ENCODE measurements around the gene RNF130.

The RNF130 gene

DNA sequence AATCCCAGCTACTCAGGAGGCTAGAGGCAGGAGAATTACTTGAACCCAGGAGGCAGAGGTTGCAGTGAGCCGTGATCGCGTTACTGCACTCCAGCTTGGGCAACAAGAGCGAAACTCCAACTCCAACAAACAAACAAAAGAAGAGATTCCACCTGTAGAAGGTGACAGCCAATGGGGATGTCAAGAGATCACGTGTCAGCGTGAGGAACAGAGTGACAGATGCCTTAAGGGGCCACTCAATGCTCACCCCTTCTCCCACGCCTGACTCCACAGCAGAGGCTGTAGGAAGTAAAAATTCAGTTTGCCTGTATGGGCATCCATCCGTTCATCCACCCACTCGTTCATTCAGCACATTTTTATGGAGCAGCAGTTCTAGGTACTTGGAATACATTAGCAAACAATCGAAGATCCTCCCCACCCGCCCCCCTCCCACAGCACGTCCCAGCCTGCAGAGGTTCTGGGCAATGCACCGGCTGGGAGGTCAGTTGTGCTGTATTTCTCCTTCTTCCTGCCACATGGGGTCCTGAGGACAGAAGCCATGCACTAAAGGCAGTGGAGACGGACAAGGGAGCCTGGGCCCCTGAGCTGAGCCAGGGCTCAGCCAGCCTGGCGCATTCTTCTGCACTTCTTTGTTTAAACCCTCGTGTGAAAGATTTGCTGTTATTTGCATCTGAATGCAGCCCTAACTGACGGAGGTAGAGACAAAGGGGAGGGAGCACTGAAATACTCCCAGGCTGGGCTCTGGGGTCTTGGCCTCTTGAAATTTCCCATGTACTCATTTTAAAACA is 11.3 kb upstream of the RNF130 start:
- no peak for DNase-seq (ENCODE audit: extremely low read depth, low read depth)
- TF ChIP-seq, protein P1, sequence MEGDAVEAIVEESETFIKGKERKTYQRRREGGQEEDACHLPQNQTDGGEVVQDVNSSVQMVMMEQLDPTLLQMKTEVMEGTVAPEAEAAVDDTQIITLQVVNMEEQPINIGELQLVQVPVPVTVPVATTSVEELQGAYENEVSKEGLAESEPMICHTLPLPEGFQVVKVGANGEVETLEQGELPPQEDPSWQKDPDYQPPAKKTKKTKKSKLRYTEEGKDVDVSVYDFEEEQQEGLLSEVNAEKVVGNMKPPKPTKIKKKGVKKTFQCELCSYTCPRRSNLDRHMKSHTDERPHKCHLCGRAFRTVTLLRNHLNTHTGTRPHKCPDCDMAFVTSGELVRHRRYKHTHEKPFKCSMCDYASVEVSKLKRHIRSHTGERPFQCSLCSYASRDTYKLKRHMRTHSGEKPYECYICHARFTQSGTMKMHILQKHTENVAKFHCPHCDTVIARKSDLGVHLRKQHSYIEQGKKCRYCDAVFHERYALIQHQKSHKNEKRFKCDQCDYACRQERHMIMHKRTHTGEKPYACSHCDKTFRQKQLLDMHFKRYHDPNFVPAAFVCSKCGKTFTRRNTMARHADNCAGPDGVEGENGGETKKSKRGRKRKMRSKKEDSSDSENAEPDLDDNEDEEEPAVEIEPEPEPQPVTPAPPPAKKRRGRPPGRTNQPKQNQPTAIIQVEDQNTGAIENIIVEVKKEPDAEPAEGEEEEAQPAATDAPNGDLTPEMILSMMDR (IDR thresholded peaks at IDR 0.05; ENCODE audit: low read depth, low read length): no peak

DNA sequence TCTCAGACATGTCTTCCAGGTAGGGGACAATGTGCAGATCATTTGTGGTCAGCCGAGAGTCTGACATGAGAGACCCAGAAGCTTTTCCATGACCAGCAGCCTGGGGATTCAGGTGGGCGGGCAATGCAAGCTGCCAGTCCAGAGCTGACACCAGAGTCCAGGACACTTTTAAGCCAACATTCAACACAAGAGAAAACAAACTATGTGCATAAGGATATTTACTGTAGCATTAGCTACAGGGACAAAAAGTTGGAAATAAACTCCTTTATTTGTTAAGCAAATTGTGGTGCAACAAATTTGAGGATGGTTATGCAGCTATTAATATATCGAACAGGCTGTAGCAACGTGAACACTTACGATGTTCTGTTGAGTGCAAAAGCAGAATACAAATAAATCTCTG is 9.9 kb upstream of the RNF130 start:
- DNase-seq (ENCODE audit: extremely low read depth, low read depth): no peak
- TF ChIP-seq, protein P1 (IDR thresholded peaks at IDR 0.05; ENCODE audit: low read depth, low read length): no peak

DNA sequence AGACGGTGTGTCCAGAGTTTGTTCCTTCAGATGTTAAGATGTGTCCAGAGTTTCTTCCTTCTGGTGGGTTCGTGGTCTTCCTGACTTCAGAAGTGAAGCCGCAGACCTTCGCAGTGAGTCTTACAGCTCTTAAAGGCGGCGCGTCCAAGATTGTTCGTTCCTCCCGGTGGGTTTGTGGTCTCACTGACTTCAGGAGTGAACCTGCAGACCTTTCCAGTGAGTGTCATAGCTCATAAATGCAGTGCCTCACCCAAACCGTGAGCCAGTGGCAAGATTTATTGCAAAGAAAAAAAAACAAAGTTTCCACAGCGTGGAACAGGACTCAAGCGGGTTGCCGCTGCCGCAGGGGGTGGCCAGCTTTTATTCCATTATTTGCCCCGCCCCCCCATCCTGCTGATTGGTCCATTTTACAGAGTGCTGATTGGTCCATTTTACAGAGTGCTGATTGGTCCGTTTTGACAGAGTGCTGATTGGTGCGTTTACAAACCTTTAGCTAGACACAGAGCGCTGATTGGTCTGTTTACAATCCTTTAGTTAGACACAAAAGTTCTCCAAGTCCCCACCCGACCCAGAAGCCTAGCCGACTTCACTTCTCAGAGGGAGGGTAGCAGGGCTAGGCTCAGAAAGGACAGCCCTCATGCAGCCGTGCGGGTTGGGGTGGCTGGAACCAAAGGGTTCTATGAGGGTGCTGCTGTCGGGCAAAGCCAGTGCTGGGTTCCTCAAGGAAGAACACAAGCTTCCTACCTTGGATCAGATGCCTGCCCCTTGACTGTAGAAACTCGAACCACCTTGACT is 9.1 kb upstream of the RNF130 start:
- TF ChIP-seq, protein P1 (IDR thresholded peaks at IDR 0.05; ENCODE audit: low read depth, low read length): no peak
- no peak for DNase-seq (ENCODE audit: extremely low read depth, low read depth)

DNA sequence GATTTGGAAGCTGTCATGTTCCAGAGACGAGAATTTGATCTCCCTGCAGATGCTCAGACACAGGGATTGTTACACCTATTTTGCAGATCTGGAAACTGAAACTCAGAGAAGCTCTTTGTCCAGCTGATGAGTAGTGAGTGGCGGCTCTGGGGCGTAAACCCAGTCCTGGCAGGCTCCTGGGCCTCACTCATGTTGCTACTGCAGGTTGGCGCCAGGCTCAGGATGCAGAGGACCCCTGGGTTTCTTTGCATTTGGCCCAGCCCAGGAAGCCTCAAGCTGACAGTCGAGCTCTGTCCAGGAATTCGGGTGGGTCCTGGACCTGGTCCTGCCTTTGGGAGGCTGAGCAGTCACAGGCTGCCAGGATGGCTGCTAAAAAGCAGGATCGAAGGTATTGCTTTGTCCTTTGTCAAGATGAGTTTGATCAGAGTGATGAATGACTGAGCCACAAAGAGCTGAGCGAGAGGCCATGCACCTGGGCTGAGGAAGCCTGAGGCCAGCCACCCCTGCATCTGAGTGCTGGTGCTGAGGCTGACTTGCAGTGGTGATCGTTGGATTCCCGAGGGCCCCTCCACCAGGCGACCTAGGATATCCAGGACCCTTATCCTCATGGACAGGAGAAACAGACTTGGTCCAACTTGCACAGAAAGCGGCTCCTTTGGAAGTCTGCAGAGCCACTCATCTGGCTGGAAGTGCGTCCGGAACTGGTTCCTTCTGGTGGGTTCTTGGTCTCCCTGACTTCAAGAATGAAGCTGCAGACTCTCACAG is 8.3 kb upstream of the RNF130 start:
- DNase-seq (ENCODE audit: extremely low read depth, low read depth): no peak
- TF ChIP-seq, protein P1 (IDR thresholded peaks at IDR 0.05; ENCODE audit: low read depth, low read length): no peak

DNA sequence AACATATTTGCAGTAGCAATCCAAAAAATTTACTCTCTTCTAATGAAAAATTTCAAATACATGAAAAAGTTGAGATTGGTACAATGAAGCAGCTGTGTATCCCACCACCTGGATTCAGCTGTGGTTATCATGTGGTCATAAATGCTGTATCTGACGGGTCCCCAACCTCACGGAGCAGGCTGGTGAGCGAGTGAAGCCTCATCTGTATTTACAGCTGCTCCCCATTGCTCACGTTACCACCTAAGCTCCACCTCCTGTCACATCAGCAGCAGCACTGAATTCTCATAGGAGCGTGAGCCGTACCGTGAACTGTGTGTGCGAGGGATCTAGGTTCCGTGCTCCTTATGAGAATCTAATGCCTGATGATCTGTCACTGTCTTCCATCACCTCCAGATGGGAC is 6.8 kb upstream of the RNF130 start:
- no peak for DNase-seq (ENCODE audit: extremely low read depth, low read depth)
- TF ChIP-seq, protein P1 (IDR thresholded peaks at IDR 0.05; ENCODE audit: low read depth, low read length): no peak

DNA sequence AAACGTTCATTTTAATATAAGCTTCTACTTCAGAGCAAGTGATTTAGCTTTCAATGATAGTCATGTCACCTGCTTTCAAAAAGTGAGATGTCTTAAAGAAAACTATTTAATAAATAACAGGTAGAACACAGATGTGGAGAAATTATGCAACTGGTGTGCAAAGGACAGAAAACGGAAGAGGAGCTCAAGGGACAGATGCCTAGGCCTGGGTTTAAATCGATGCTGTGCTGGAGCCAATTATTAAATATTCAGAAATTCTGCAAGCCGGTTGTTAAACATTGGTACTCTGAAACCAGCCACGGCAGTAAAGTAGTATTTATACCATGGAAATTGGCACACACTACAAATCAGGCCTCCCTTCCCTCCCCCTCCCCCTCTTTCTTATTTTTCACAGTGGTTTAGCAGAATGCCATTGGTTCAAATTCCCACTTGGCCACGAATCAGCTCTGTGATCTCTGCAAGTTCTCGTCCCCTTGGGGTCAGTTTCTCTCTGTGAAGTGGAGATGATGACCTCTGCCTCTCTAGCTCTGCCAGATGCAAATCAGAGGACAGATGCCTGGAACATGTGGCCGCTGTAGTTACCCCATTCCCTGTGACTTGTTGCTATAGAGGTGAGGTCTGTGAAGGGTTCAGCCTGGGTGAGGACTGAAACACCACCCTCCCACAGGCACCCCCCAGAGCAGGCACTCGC is 6.2 kb upstream of the RNF130 start:
- TF ChIP-seq, protein P1 (IDR thresholded peaks at IDR 0.05; ENCODE audit: low read depth, low read length): no peak
- DNase-seq (ENCODE audit: extremely low read depth, low read depth): no peak
